C4-2B (cell line): ENCODE results near the gene ARFGAP1.

ENCODE experiments used
- CTCF ChIP-seq: fragments of 450-650 bp; conservative IDR thresholded peaks from 2 replicates; pipeline ENCODE4 v1.5.1; 2017; ENCODE audit warnings: mild to moderate bottlenecking
- ZFX ChIP-seq: fragments of 450-650 bp; IDR thresholded peaks from 2 replicates; pipeline ENCODE4 v1.6.1; 2017

GRCh38 chr20:63306673-63307537 is 34.3 kb downstream of the ARFGAP1 start:
- TF ChIP-seq CTCF (no peak), ZFX (no peak)
